AG09309 (cell line): ENCODE measurements around the gene KLHL29.

Experiments
- DNase-seq: peaks from one replicate; pipeline ENCODE4 v3.0.0-alpha.2; 2010; ENCODE audit warnings: low read depth
- H3K4me3 ChIP-seq: 2 replicates; pipeline ENCODE4 v1.5.1; 2011; ENCODE audit warnings: mild to moderate bottlenecking, low read depth, low read length, moderate library complexity; ENCODE audit not compliant: control insufficient read depth
- TF ChIP-seq, protein P1 (sequence below): IDR thresholded peaks from 2 replicates; pipeline ENCODE4 v1.5.1; 2011; ENCODE audit warnings: mild to moderate bottlenecking, low read depth, low read length, inconsistent platforms; ENCODE audit not compliant: insufficient read depth, control insufficient read depth; ENCODE audit errors: missing control alignments

KLHL29 gene

GRCh38 chr2:23385748-23386338 lies 864 bp downstream of the KLHL29 start:
- TF ChIP-seq, protein P1, sequence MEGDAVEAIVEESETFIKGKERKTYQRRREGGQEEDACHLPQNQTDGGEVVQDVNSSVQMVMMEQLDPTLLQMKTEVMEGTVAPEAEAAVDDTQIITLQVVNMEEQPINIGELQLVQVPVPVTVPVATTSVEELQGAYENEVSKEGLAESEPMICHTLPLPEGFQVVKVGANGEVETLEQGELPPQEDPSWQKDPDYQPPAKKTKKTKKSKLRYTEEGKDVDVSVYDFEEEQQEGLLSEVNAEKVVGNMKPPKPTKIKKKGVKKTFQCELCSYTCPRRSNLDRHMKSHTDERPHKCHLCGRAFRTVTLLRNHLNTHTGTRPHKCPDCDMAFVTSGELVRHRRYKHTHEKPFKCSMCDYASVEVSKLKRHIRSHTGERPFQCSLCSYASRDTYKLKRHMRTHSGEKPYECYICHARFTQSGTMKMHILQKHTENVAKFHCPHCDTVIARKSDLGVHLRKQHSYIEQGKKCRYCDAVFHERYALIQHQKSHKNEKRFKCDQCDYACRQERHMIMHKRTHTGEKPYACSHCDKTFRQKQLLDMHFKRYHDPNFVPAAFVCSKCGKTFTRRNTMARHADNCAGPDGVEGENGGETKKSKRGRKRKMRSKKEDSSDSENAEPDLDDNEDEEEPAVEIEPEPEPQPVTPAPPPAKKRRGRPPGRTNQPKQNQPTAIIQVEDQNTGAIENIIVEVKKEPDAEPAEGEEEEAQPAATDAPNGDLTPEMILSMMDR, result no peak
- no peak for DNase-seq
- H3K4me3 ChIP-seq, result peak overlapping the region; percentile 59

GRCh38 chr2:23386339-23387220 lies 1.6 kb downstream of the KLHL29 start:
- TF ChIP-seq, protein P1, result no peak
- peak overlapping the region; percentile 59 for H3K4me3 ChIP-seq
- DNase-seq, result no peak

DNA sequence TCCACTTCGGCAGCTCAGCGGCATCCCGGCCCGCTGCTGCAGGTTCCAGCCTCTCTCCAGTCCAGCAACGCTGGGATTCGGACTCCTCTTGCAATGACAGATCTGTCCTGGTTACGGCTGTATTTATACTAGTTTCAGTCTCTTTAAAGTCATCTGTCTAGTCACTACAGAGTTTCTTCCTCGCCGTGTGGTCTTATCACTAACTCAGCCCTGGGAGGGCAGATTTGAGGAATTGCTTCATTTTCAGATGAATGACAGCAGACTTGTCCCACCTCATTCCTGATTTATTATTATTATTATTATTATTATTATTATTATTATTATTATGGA lies 2.2 kb downstream of the KLHL29 start:
- peak overlapping the region; percentile 59 for H3K4me3 ChIP-seq
- TF ChIP-seq, protein P1, result no peak
- DNase-seq, result no peak

GRCh38 chr2:23387845-23388244 lies 2.9 kb downstream of the KLHL29 start:
- TF ChIP-seq, protein P1, result no peak
- H3K4me3 ChIP-seq, result no peak overlapping the region
- DNase-seq, result no peak

DNA sequence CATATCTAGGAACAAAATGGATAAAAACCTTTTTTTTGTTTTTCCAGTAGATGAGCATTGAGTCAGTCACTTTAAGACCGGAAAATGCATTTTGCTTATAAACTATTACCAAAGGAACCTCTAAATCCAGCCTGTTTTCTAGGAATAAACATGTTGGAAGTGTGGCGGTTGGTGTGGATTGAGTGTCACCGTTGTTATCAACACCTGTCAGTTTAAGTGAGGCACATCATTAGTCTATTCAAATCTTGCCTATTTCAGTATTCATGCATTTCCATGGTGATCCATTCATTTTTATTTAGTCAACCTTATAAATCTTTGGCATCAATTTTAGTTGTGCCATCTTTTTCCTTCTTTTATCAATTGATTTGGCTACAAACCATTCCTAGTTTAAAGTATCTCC lies 3.3 kb downstream of the KLHL29 start:
- TF ChIP-seq, protein P1, result no peak
- H3K4me3 ChIP-seq, result no peak overlapping the region
- DNase-seq, result no peak

- TF ChIP-seq, protein P1, result no peak
- DNase-seq, result no peak
- H3K4me3 ChIP-seq, result no peak overlapping the region
These were observed 4.0 kb downstream of the KLHL29 start for GRCh38 chr2:23388756-23389514.
